ENCODE results near the gene ICA1L.

The ICA1L gene

DNA sequence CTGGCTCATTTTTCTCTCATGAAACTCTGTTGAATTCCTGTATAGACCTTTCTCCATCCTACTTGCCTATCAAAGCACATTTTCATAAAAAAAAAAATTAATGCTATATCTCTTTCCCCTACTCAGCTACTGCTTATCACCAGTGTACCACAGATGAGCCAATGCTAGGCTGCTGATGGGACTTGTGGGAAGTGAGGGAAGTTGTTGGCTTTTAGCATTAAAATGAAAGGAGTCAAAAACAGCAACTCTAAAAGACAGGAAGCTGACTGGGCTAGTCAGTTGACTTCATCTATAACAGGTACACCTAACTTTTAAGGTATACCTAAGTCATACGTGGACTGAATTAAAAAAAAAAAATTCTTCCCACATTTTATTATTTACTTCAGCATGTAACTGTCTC lies 134.7 kb downstream of the ICA1L start:
- DNase-seq (ENCODE audit: low spot score): no peak

DNA sequence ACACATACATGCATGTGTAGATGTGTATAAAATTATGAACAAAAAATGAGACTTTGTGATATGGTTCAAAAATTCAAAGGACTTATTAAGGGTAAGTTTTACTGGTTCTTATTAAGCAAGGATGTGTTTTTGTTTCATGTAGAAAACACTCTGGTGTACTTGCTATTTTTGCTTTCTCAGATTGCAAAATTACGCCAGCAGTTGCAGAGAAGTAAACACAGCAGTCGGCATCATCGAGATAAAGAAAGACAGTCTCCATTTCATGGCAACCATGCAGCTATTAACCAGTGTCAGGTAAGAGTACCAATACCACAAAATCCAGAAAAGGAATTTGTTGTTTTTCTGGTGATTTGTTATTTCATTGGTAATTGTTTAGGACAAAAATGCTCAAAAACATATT lies 145.5 kb downstream of the ICA1L start:
- no peak for DNase-seq (ENCODE audit: low spot score)

DNA sequence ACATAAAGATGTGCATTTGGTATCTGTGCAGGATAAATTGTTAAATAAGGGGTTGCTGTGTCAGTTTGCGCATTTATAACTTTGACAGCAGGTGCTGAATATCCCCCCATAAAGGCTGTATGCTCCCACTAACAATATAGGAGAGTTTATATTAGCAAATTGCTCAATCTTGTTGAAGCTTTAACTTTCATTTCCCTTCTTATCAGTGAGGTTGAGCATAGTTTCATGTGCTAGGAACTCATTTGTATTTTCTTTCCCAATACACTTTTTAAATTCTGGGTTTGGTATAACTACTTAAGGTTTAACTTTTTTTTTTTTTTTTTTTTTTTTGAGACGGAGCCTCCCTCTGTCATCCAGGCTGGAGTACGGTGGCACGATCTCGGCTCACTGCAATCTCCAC lies 147.8 kb downstream of the ICA1L start:
- DNase-seq (ENCODE audit: low spot score): no peak

All from D341Med (cell line).